Measurements from ENCODE around the gene CUTA.
A peak's percentile ranks its signal among the peaks of the same experiment; 100 is the strongest.

CUTA gene

GRCh38 chr6:33412140-33413009 lies 5.5 kb downstream of the CUTA start:
- no peak overlapping the region for H3K4me3 ChIP-seq (ENCODE audit: low read depth, low read length)
- no peak overlapping the region for H3K27ac ChIP-seq (ENCODE audit: extremely low read depth, low read depth, low read length)
- peaks cover 12 to 55% of the 10 kb centered on the region in 2 experiments for H3K36me3 ChIP-seq (ENCODE audit: control insufficient read depth in 2 of 2, insufficient read depth in 1 of 2, low read length in 2 of 2)
- ChIA-PET POLR2A (interaction anchor here (0.7 to 3.3 kb wide), 4 partner anchors 16 to 136 kb away, joined by 3 to 22 read pairs (median 6); partner anchors contain the start of genes B3GALT4, RGL2 and ZBTB22), CTCF (interaction anchor here (0.7 to 1.4 kb wide), 4 partner anchors 8 to 747 kb away, joined by 5 to 6 read pairs (median 5); no protein-coding TSS in a partner anchor)
- H3K9me3 ChIP-seq (ENCODE audit: control insufficient read depth, insufficient read depth, low read depth, low read length), result no peaks in the 10 kb centered on the region
- H3K4me1 ChIP-seq (ENCODE audit: control insufficient read depth, insufficient read depth, low read length), result peaks cover 4% of the 10 kb centered on the region; the same call in 1 of the 2 replicates
- TF ChIP-seq PATZ1 (tag by site-specific recombination; IDR thresholded peaks at IDR 0.05), result 0 out of 2 replicates have a peak, but pooled peaks have one; percentile 24
- TF ChIP-seq GLI4 (tag by site-specific recombination; IDR thresholded peaks at IDR 0.05), result no peak

GRCh38 chr6:33411632-33412005 lies 6.3 kb downstream of the CUTA start:
- Histone ChIP-seq H3K4me3 (ENCODE audit: low read depth, low read length) (peak overlapping the region; percentile 74), H3K36me3 (ENCODE audit: control insufficient read depth in 2 of 2, insufficient read depth in 1 of 2, low read length in 2 of 2) (peaks cover 17 to 60% of the 10 kb centered on the region in 2 experiments), H3K9me3 (ENCODE audit: control insufficient read depth, insufficient read depth, low read depth, low read length) (no peaks in the 10 kb centered on the region), H3K4me1 (ENCODE audit: control insufficient read depth, insufficient read depth, low read length) (peaks cover 4% of the 10 kb centered on the region; the same call in 1 of the 2 replicates), H3K27ac (ENCODE audit: extremely low read depth, low read depth, low read length) (no peak overlapping the region; the same call in 1 of the 2 replicates)
- CTCF ChIA-PET, result interaction anchor here (0.8 kb wide), 2 partner anchors 9 to 15 kb away, joined by 5 read pairs; no protein-coding TSS in a partner anchor
- POLR2A ChIA-PET, result interaction anchor here (0.6 to 3.3 kb wide), 5 partner anchors 43 to 203 kb away, joined by 4 to 22 read pairs (median 7); partner anchors contain the start of genes RGL2, RPS18, VPS52 and ZBTB22
- TF ChIP-seq ZBTB10 (tag by site-specific recombination; IDR thresholded peaks at IDR 0.05) (no peak), ZBTB44 (tag by site-specific recombination; IDR thresholded peaks at IDR 0.05) (no peak), RBAK (tag by site-specific recombination; IDR thresholded peaks at IDR 0.05) (no peak), ZNF704 (tag by site-specific recombination; IDR thresholded peaks at IDR 0.05) (no peak), ZNF623 (tag by site-specific recombination; IDR thresholded peaks at IDR 0.05) (no peak), ZNF223 (tag by site-specific recombination; IDR thresholded peaks at IDR 0.05) (no peak), ZNF560 (tag by site-specific recombination; IDR thresholded peaks at IDR 0.05; ENCODE audit: borderline replicate concordance) (no peak), BCL11A (tag by site-specific recombination; IDR thresholded peaks at IDR 0.05; ENCODE audit: low read depth) (no peak), ZNF677 (tag by site-specific recombination; IDR thresholded peaks at IDR 0.05) (no peak), ZNF214 (tag by site-specific recombination; IDR thresholded peaks at IDR 0.05; ENCODE audit: borderline replicate concordance) (no peak), ZNF626 (tag by site-specific recombination; IDR thresholded peaks at IDR 0.05) (no peak), INSM2 (tag by site-specific recombination; IDR thresholded peaks at IDR 0.05) (no peak), TSHZ1 (tag by site-specific recombination; IDR thresholded peaks at IDR 0.05; ENCODE audit: borderline replicate concordance) (no peak), ZNF433 (tag by site-specific recombination; IDR thresholded peaks at IDR 0.05; ENCODE audit: low read depth) (no peak), KLF16 (tag by site-specific recombination; IDR thresholded peaks at IDR 0.05) (no peak), ZNF654 (tag by site-specific recombination; IDR thresholded peaks at IDR 0.05; ENCODE audit: low read depth) (no peak), SP2 (tag by site-specific recombination; IDR thresholded peaks at IDR 0.05) (no peak)

Measured in HEK293 (cell line).